Kidney (tissue), 14 donors: Measurements from ENCODE around the gene MORN1. TPM values are rescaled to one million over a fixed set of nuclear protein-coding genes. Genes with fewer than 3 reads are reported as not detected.

Experiments
- DNase-seq, 5 donors: peaks; one replicate each; pipeline ENCODE4 v3.0.0-alpha.2; 2013 to 2020
- FAIRE-seq: peaks from 2 replicates; lab custom pipeline; 2012; peaks lifted over from hg19 to GRCh38; lab: Jason Lieb, UNC
- H3K27ac ChIP-seq, 2 donors: one replicate each; pipeline ENCODE4 v1.7.0; 2013; ENCODE audit warnings: low read depth in 2 of 2, low read length in 2 of 2, inconsistent platforms in 1 of 2
- H3K27me3 ChIP-seq: one replicate; pipeline ENCODE4 v1.7.1; 2013; ENCODE audit warnings: low read length, inconsistent platforms; ENCODE audit not compliant: control insufficient read depth, insufficient read depth
- H3K36me3 ChIP-seq, 3 donors: one replicate each; pipeline versions ENCODE4 v1.7.0 to v1.7.1; 2013; ENCODE audit warnings: low read length in 3 of 3, control low read depth in 1 of 3, inconsistent platforms in 1 of 3; ENCODE audit not compliant: insufficient read depth in 3 of 3, control insufficient read depth in 2 of 3
- H3K4me1 ChIP-seq, 3 donors: one replicate each; pipeline versions ENCODE4 v1.7.0 to v1.7.1; 2013; ENCODE audit warnings: low read length in 3 of 3, inconsistent platforms in 1 of 3, low read depth in 1 of 3; ENCODE audit not compliant: control insufficient read depth in 2 of 3, insufficient read depth in 2 of 3
- H3K4me3 ChIP-seq, 3 donors: one replicate each; pipeline versions ENCODE4 v1.7.0 to v1.8.1; 2013; ENCODE audit warnings: low read length in 3 of 3, control low read depth in 1 of 3, inconsistent platforms in 1 of 3
- H3K9ac ChIP-seq, 3 donors: one replicate each; pipeline versions ENCODE4 v1.7.0 to v1.7.1; 2013; ENCODE audit warnings: low read length in 3 of 3, control low read depth in 1 of 3, inconsistent platforms in 1 of 3
- H3K9me3 ChIP-seq, 3 donors: one replicate each; pipeline versions ENCODE4 v1.7.0 to v1.7.1; 2013; ENCODE audit warnings: low read length in 3 of 3, control low read depth in 1 of 3, inconsistent platforms in 1 of 3; ENCODE audit not compliant: control insufficient read depth in 2 of 3, insufficient read depth in 1 of 3
- CTCF ChIP-seq: IDR thresholded peaks from 3 replicates; pipeline ENCODE4 v1.5.1; 2012; ENCODE audit warnings: mild to moderate bottlenecking, moderate library complexity, borderline replicate concordance; ENCODE audit not compliant: insufficient read depth; ENCODE audit errors: extremely low read depth
- intact Hi-C: fragments of 100-400 bp; cut with DNase I; formaldehyde crosslinking; loops from one replicate; pipeline ENCODE4 v1.11.1; 2022
- polyA plus RNA-seq: library from polyadenylated mRNA; stranded (reverse); fragments of 350-450 nt; fragmentation: Illumina TruSeq; extraction: RNeasy Lipid Tissue Mini Kit (QIAGEN cat#74804); gene quantifications from one replicate; pipeline ENCODE4 v1.2.3, GENCODE V29; 2014; ENCODE audit warnings: low read depth, low replicate concordance; ENCODE audit not compliant: insufficient read depth
- total RNA-seq: library from RNA; stranded (reverse); fragmentation: NEBNext Ultra II Directional; extraction: Animal tissue kit (Norgen Biotek cat#: 25700); gene quantifications from one replicate; pipeline ENCODE4 v1.2.1, GENCODE V29; 2021
- donor health status: control.
- donor health status: control.
- donor health status: control.
- donor health status: control.
- donor health status: control.
- donor health status: DM: yes; HTN: yes; CAD: no.
- donor health status: Normal renal cell carcinoma (clear cell type).

The MORN1 gene
- total and polyA plus RNA-seq, 2 donors from 2014 or later = 9.0 to 24.7 TPM

- intact Hi-C loops = no loop called here
- no peak for TF ChIP-seq CTCF
Observed at GRCh38 chr1:2360588-2361364, 30.6 kb downstream of the MORN1 start.

GRCh38 chr1:2358651-2359640 lies 32.4 kb downstream of the MORN1 start:
- TF ChIP-seq CTCF = no peak
- FAIRE-seq (no peak), DNase-seq (peak in 1 of 5 donors; percentile 64)
- no peaks in the 10 kb centered on the region for H3K36me3 ChIP-seq
- H3K9ac ChIP-seq = no peak overlapping the region
- intact Hi-C loops = no loop called here
- H3K4me3 ChIP-seq = no peak overlapping the region
- peaks cover 0 to 1% (median 0%) of the 10 kb centered on the region in 3 donors for H3K9me3 ChIP-seq
- no peak overlapping the region for H3K27ac ChIP-seq
- H3K27me3 ChIP-seq = no peaks in the 10 kb centered on the region
- H3K4me1 ChIP-seq = no peaks in the 10 kb centered on the region

More at GRCh38 chr1:2360588-2361364, 30.6 kb downstream of the MORN1 start:
- Histone ChIP-seq H3K27ac (no peak overlapping the region), H3K27me3 (no peaks in the 10 kb centered on the region), H3K9ac (no peak overlapping the region), H3K4me3 (no peak overlapping the region), H3K9me3 (peaks cover 0 to 4% (median 0%) of the 10 kb centered on the region in 3 donors), H3K36me3 (no peaks in the 10 kb centered on the region), H3K4me1 (no peaks in the 10 kb centered on the region)
- FAIRE-seq = no peak
- DNase-seq = peak in 3 of 5 donors; percentile 35 to 47 (median 37)

- H3K9ac ChIP-seq = no peak overlapping the region
- no peak overlapping the region for H3K4me3 ChIP-seq
- no peak for FAIRE-seq
- no peak for TF ChIP-seq CTCF
- no peaks in the 10 kb centered on the region for H3K4me1 ChIP-seq
- H3K27ac ChIP-seq = no peak overlapping the region
- no peaks in the 10 kb centered on the region for H3K9me3 ChIP-seq
- intact Hi-C loops = no loop called here
- peak in 1 of 5 donors; percentile 40 for DNase-seq
- no peaks in the 10 kb centered on the region for H3K36me3 ChIP-seq
- no peaks in the 10 kb centered on the region for H3K27me3 ChIP-seq
Observed at GRCh38 chr1:2358072-2358471, 33.3 kb downstream of the MORN1 start.
